ENCODE measurements around the gene YBX1.

GRCh38 chr1:42669936-42670335, 12.3 kb upstream of the YBX1 start:
- no peak for TF ChIP-seq CTCF (IDR thresholded peaks at IDR 0.05; ENCODE audit: low read length)
- no peak for TF ChIP-seq EZH2phosphoT487 (IDR thresholded peaks at IDR 0.05; ENCODE audit: low read length)
- no peak for TF ChIP-seq EZH2 (optimal IDR thresholded peaks at IDR 0.05; ENCODE audit: low read depth, low read length)

Data from MM.1S (cell line).